A673 (cell line): ENCODE data around the gene PTPN20. TPM values are rescaled to one million over a fixed set of nuclear protein-coding genes. Genes with fewer than 3 reads are reported as not detected.

Source experiments
- BruUV-seq: library from RNA; stranded (reverse); fragments of 400-500 nt; replicated peaks from 2 replicates; lab custom pipeline; 2021; lab: Mats Ljungman, UMichigan
- CTCF ChIA-PET: fragments of 300-600 bp; sonication (Branson Sonifier 250); formaldehyde crosslinking; loops from one replicate; lab custom pipeline; 2022; ENCODE audit warnings: antibody characterized with exemption; lab: Charles Lee
- POLR2A ChIA-PET: fragments of 300-600 bp; sonication (Branson Sonifier 250); formaldehyde crosslinking; loops from one replicate; lab custom pipeline; 2022; ENCODE audit warnings: antibody characterized with exemption; ENCODE audit not compliant: low non-redundant PET; lab: Charles Lee
- DNase-seq: peaks from one replicate; pipeline ENCODE4 v3.0.0-alpha.2; 2015; ENCODE audit warnings: low spot score
- H3K27ac ChIP-seq: fragments of 200-600 bp; sonication (generic); 2 replicates; pipeline ENCODE4 v1.5.1; 2016; ENCODE audit warnings: mixed run types, low read depth, mild to moderate bottlenecking, mixed read lengths, antibody characterized with exemption, low read length; ENCODE audit not compliant: poor library complexity, severe bottlenecking
- H3K27me3 ChIP-seq: fragments of 200-600 bp; sonication (generic); replicated peaks from 2 replicates; pipeline ENCODE4 v1.6.1; 2017; ENCODE audit warnings: mixed run types, low read depth, mild to moderate bottlenecking, mixed read lengths, antibody characterized with exemption, low read length; ENCODE audit not compliant: insufficient read depth, poor library complexity
- H3K36me3 ChIP-seq: fragments of 200-600 bp; sonication (generic); 2 replicates; pipeline ENCODE4 v1.6.1; 2016; ENCODE audit warnings: mixed run types, mild to moderate bottlenecking, mixed read lengths, antibody characterized with exemption, low read length; ENCODE audit not compliant: insufficient read depth, poor library complexity, severe bottlenecking
- H3K4me1 ChIP-seq: fragments of 200-600 bp; sonication (generic); 2 replicates; pipeline ENCODE4 v1.6.1; 2017; ENCODE audit warnings: mixed run types, mild to moderate bottlenecking, mixed read lengths, antibody characterized with exemption, low read length; ENCODE audit not compliant: insufficient read depth, poor library complexity, severe bottlenecking
- H3K4me3 ChIP-seq: fragments of 200-600 bp; sonication (generic); 2 replicates; pipeline ENCODE4 v1.5.1; 2016; ENCODE audit warnings: low read depth, mixed run types, mild to moderate bottlenecking, mixed read lengths, low read length; ENCODE audit not compliant: poor library complexity, severe bottlenecking
- H3K9me3 ChIP-seq: fragments of 200-600 bp; sonication (generic); 2 replicates; pipeline ENCODE4 v1.6.1; 2016; ENCODE audit warnings: mixed run types, low read depth, mild to moderate bottlenecking, mixed read lengths, antibody characterized with exemption, low read length; ENCODE audit not compliant: poor library complexity, severe bottlenecking
- CTCF ChIP-seq: fragments of 300-800, 200-600 bp; sonication (generic); conservative IDR thresholded peaks from 2 replicates; pipeline ENCODE4 v1.5.1; 2017; ENCODE audit warnings: low read depth, mild to moderate bottlenecking, antibody characterized with exemption, low read length, moderate library complexity, mixed read lengths
- EZH2 ChIP-seq: fragments of 200-600 bp; sonication (generic); IDR thresholded peaks from 2 replicates; pipeline ENCODE4 v1.6.1; 2017; ENCODE audit warnings: borderline replicate concordance, low read depth, mild to moderate bottlenecking, mixed read lengths, antibody characterized with exemption, low read length; ENCODE audit not compliant: poor library complexity, severe bottlenecking
- intact Hi-C: fragments of 100-400 bp; cut with micrococcal nuclease; formaldehyde crosslinking; loops from one replicate; pipeline ENCODE4 v1.10.0; 2022; ENCODE audit not compliant: unreplicated experiment
- total RNA-seq: library from RNA; stranded (reverse); gene quantifications from 2 replicates; pipeline ENCODE4 v1.2.3, GENCODE V29; 2021

PTPN20 gene
- total RNA-seq, 1 experiment from 2014 or later = not detected

GRCh38 chr10:47044741-47045140 is 133.5 kb downstream of the PTPN20 start:
- CTCF ChIA-PET = interaction anchor here (3.6 kb wide), 1 partner anchor 267 kb away, joined by 38 read pairs; no protein-coding TSS in a partner anchor
- TF ChIP-seq EZH2 (no peak), CTCF (no peak)
- no peak overlapping the region for H3K4me3 ChIP-seq
- no peak for DNase-seq
- H3K27ac ChIP-seq = no peak overlapping the region
- intact Hi-C loops = no loop called here
- POLR2A ChIA-PET = no interaction called here
- H3K4me1 ChIP-seq = no peaks in the 10 kb centered on the region
- H3K27me3 ChIP-seq = no peaks in the 10 kb centered on the region
- H3K36me3 ChIP-seq = no peaks in the 10 kb centered on the region
- BruUV-seq = no TSS peak
- no peaks in the 10 kb centered on the region for H3K9me3 ChIP-seq

GRCh38 chr10:47045331-47045861 is 134.2 kb downstream of the PTPN20 start:
- Histone ChIP-seq H3K27ac (no peak overlapping the region), H3K27me3 (no peaks in the 10 kb centered on the region), H3K4me1 (no peaks in the 10 kb centered on the region), H3K36me3 (no peaks in the 10 kb centered on the region), H3K4me3 (no peak overlapping the region), H3K9me3 (no peaks in the 10 kb centered on the region)
- no peak for DNase-seq
- ChIA-PET POLR2A (no interaction called here), CTCF (interaction anchor here (3.6 kb wide), 1 partner anchor 266 kb away, joined by 38 read pairs; no protein-coding TSS in a partner anchor)
- intact Hi-C loops = no loop called here
- BruUV-seq = no TSS peak
- TF ChIP-seq EZH2 (no peak), CTCF (no peak)

GRCh38 chr10:47046321-47047126 is 135.3 kb downstream of the PTPN20 start:
- TF ChIP-seq CTCF = no peak
- TF ChIP-seq EZH2 = no peak
- intact Hi-C loops = loop anchor here (1.0 kb wide), 1 partner anchor 266 kb away; no protein-coding TSS in a partner anchor
- Histone ChIP-seq H3K9me3 (no peaks in the 10 kb centered on the region), H3K36me3 (no peaks in the 10 kb centered on the region), H3K4me3 (no peak overlapping the region), H3K27ac (no peak overlapping the region), H3K27me3 (no peaks in the 10 kb centered on the region), H3K4me1 (no peaks in the 10 kb centered on the region)
- no TSS peak for BruUV-seq
- ChIA-PET CTCF (interaction anchor here (3.6 kb wide), 1 partner anchor 265 kb away, joined by 38 read pairs; no protein-coding TSS in a partner anchor), POLR2A (no interaction called here)
- no peak for DNase-seq
